GM12878 (cell line): ENCODE results near the gene ARF3. TPM values are rescaled to one million over a fixed set of nuclear protein-coding genes. Genes with fewer than 3 reads are reported as not detected.
A peak's percentile ranks its signal among the peaks of the same experiment; 100 is the strongest.

Source experiments
- ATAC-seq: fragments of 200-7000 bp; cut with Tn5 transposase; 3 replicates; pipeline ENCODE4 v1.9.1; 2020; ENCODE audit warnings: mild to moderate bottlenecking, moderate library complexity
- BruUV-seq: library from RNA; stranded (reverse); fragments of 400-500 nt; replicated peaks from 2 replicates; lab custom pipeline; 2021; lab: Mats Ljungman, UMichigan
- CTCF ChIA-PET: fragments of 300-600 bp; sonication (Branson Sonifier 250); formaldehyde crosslinking; extraction: SDS; loops from one replicate; lab custom pipeline; 2021; ENCODE audit warnings: inconsistent platforms; lab: Yijun Ruan, JAX
- POLR2A ChIA-PET: fragments of 350-600 bp; formaldehyde crosslinking; extraction: SDS; loops from one replicate; lab custom pipeline; 2021; ENCODE audit warnings: inconsistent platforms; lab: Charles Lee
- RAD21 ChIA-PET: fragments of 300-600 bp; sonication (Branson Sonifier 250); formaldehyde crosslinking; loops from one replicate; lab custom pipeline; 2023; ENCODE audit warnings: antibody characterized with exemption; ENCODE audit not compliant: unreplicated experiment; lab: Charles Lee
- SMC1A ChIA-PET: fragments of 300-600 bp; sonication (Branson Sonifier 250); formaldehyde crosslinking; loops from one replicate; lab custom pipeline; 2023; ENCODE audit not compliant: unreplicated experiment, uncharacterized antibody; lab: Charles Lee
- DNase-seq: peaks from one replicate; pipeline ENCODE4 v3.0.0-alpha.2; 2011; ENCODE audit warnings: low read depth, low spot score
- FAIRE-seq: peaks from 3 replicates; lab custom pipeline; 2011; peaks lifted over from hg19 to GRCh38; lab: Jason Lieb, UNC
- H2AFZ ChIP-seq: 2 replicates; pipeline ENCODE4 v1.6.0; 2011; ENCODE audit warnings: low read depth, low read length, control low read depth; ENCODE audit not compliant: control insufficient read depth
- H3K27ac ChIP-seq: 2 replicates; pipeline ENCODE4 v1.5.1; 2011; ENCODE audit warnings: control low read depth; ENCODE audit not compliant: control insufficient read depth, insufficient read depth
- H3K27me3 ChIP-seq, 2 experiments: replicated peaks in 1 of 2; 2 replicates each; pipeline versions ENCODE4 v1.6.0 to v1.6.1; 2011; ENCODE audit warnings: low read length in 1 of 2; ENCODE audit not compliant: control insufficient read depth in 2 of 2, insufficient read depth in 2 of 2
- H3K36me3 ChIP-seq, 2 experiments: 2 replicates each; pipeline ENCODE4 v1.5.1; 2011; ENCODE audit warnings: low read length in 1 of 2; ENCODE audit not compliant: control insufficient read depth in 2 of 2, insufficient read depth in 2 of 2
- H3K4me1 ChIP-seq: 2 replicates; pipeline ENCODE4 v1.6.1; 2011; ENCODE audit warnings: mild to moderate bottlenecking, low read length, moderate library complexity, mixed read lengths; ENCODE audit not compliant: control insufficient read depth, insufficient read depth
- H3K4me2 ChIP-seq: 2 replicates; pipeline ENCODE4 v1.6.0; 2011; ENCODE audit warnings: control low read depth; ENCODE audit not compliant: control insufficient read depth, insufficient read depth
- H3K4me3 ChIP-seq: fragments of 200-600 bp; sonication (generic); 2 replicates; pipeline ENCODE4 v1.5.1; 2016
- H3K79me2 ChIP-seq: 2 replicates; pipeline ENCODE4 v1.6.0; 2011; ENCODE audit warnings: low read length; ENCODE audit not compliant: control insufficient read depth, insufficient read depth
- H3K9ac ChIP-seq: 2 replicates; pipeline ENCODE4 v1.8.0; 2011; ENCODE audit warnings: low read length, control low read depth, mixed read lengths; ENCODE audit not compliant: control insufficient read depth, insufficient read depth
- H3K9me3 ChIP-seq: replicated peaks from 3 replicates; pipeline ENCODE4 v1.5.1; 2011; ENCODE audit warnings: mild to moderate bottlenecking, low read length; ENCODE audit not compliant: control insufficient read depth, insufficient read depth
- H4K20me1 ChIP-seq: 2 replicates; pipeline ENCODE4 v1.6.0; 2011; ENCODE audit not compliant: control insufficient read depth, insufficient read depth
- IKZF2 ChIP-seq, 2 experiments: fragments of 450-650 bp; IDR thresholded peaks; 2 replicates each; pipeline ENCODE4 v1.6.1; 2017; ENCODE audit warnings: mild to moderate bottlenecking in 2 of 2, moderate library complexity in 2 of 2
- MYC ChIP-seq: IDR thresholded peaks from 2 replicates; pipeline ENCODE4 v1.6.1; 2011; ENCODE audit warnings: mild to moderate bottlenecking, low read length, moderate library complexity, inconsistent platforms; ENCODE audit not compliant: insufficient read depth, insufficient replicate concordance, insufficient read length, severe bottlenecking
- POU2F2 ChIP-seq: IDR thresholded peaks from 3 replicates; pipeline ENCODE4 v1.6.1; 2011; ENCODE audit warnings: low read depth, mild to moderate bottlenecking, low read length, borderline replicate concordance
- RAD21 ChIP-seq: IDR thresholded peaks from 2 replicates; pipeline ENCODE4 v1.6.1; 2011; ENCODE audit warnings: mild to moderate bottlenecking, low read depth, low read length, moderate library complexity; ENCODE audit not compliant: insufficient read depth
- SPI1 ChIP-seq: IDR thresholded peaks from 2 replicates; pipeline ENCODE4 v1.6.1; 2011; ENCODE audit warnings: low read depth, mild to moderate bottlenecking, low read length, moderate library complexity, borderline replicate concordance; ENCODE audit not compliant: insufficient read depth
- WGBS: methylation state at CpG from one replicate; pipeline ENCODE4 v1.1.6; 2016; ENCODE audit warnings: low lambda C conversion rate; ENCODE audit not compliant: insufficient replicate concordance, insufficient coverage; ENCODE audit errors: missing lambda C conversion rate; 5-methylcytosine and 5-hydroxymethylcytosine counted together
- in situ Hi-C: fragments of 300-500 bp; cut with MboI; formaldehyde crosslinking; loops from 9 replicates; pipeline ENCODE4 v1.14.3; 2018; ENCODE audit warnings: mixed read lengths
- intact Hi-C: fragments of 100-400 bp; cut with micrococcal nuclease; formaldehyde crosslinking; loops from one replicate; pipeline ENCODE4 v1.14.2; 2022; ENCODE audit not compliant: unreplicated experiment
- polyA plus RNA-seq, 11 experiments: library from polyadenylated mRNA; depleted of rRNA in 4 of 11; unstranded in 6 of 11; stranded (reverse) in 5 of 11; fragments of >200 nt; fragmentation: Nextera tagmentation in 4 of 11; fragmentation: Illumina TruSeq in 1 of 11; extraction: Ambion mirVana in 4 of 11; extraction: Trizol in 1 of 11; gene quantifications; 1 replicate in 1 of 11; 2 replicates in 10 of 11; pipeline versions ENCODE4 v1.2.1 to v1.2.3, GENCODE V29; 2011 to 2016; ENCODE audit warnings: inconsistent platforms in 2 of 11, missing spikeins in 2 of 11, low read depth in 1 of 11
- total RNA-seq, 4 experiments: library from RNA; depleted of rRNA in 3 of 4; stranded (reverse); fragments of >200 nt in 3 of 4; fragmentation: Illumina TruSeq in 1 of 4; extraction: Trizol in 1 of 4; gene quantifications; 2 replicates each; pipeline versions ENCODE4 v1.2.1 to v1.2.3, GENCODE V29; 2013 to 2021
- TF ChIP-seq, protein P1 (sequence below), 3 experiments: IDR thresholded peaks in 2 of 3; conservative IDR thresholded peaks in 1 of 3; 2 replicates each; pipeline ENCODE4 v1.5.1; 2011; ENCODE audit warnings: low read depth in 3 of 3, low read length in 3 of 3, mild to moderate bottlenecking in 3 of 3, control low read depth in 2 of 3, moderate library complexity in 2 of 3, inconsistent platforms in 1 of 3, mixed read lengths in 1 of 3; ENCODE audit not compliant: control insufficient read depth in 2 of 3, insufficient read depth in 1 of 3; ENCODE audit errors: extremely low read depth in 1 of 3

Gene ARF3
- total and polyA plus RNA-seq, 10 of the 15 experiments (the other 5 are each of a cell fraction or from before 2014, with no cell fraction given): 8.7 to 263 (median 74.4) TPM

- no peak for DNase-seq
- POLR2A ChIA-PET: interaction anchor here (0.6 to 7.4 kb wide), 6 partner anchors 11 to 232 kb away, joined by 3 to 86 read pairs (median 3); partner anchors contain the start of genes ARF3 and FKBP11
- in situ Hi-C loops: no loop called here
- BruUV-seq: no TSS peak
- H3K4me3 ChIP-seq: no peak overlapping the region
- SMC1A ChIA-PET: interaction anchor here (0.7 to 3.8 kb wide), 6 partner anchors 9 to 139 kb away, joined by 3 to 17 read pairs (median 4); partner anchors contain the start of gene ARF3
- no peak overlapping the region for H2AFZ ChIP-seq
- WGBS: 33% methylated on average over 20 of the region's 20 CpGs
- H3K79me2 ChIP-seq: no peaks in the 10 kb centered on the region
- intact Hi-C loops: no loop called here
- peaks cover 36% of the 10 kb centered on the region for H3K4me1 ChIP-seq
- no peaks in the 10 kb centered on the region for H3K36me3 ChIP-seq
- RAD21 ChIA-PET: interaction anchor here (1.0 to 1.8 kb wide), 6 partner anchors 9 to 113 kb away, joined by 3 to 7 read pairs (median 4); partner anchors contain the start of genes ARF3 and WNT1
- peak; percentile 31 for FAIRE-seq
- ATAC-seq: 0 out of 3 replicates have a peak, but pooled peaks have one; percentile 14
- H3K4me2 ChIP-seq: no peak overlapping the region
- no peak overlapping the region for H3K27ac ChIP-seq
- no peaks in the 10 kb centered on the region for H3K9me3 ChIP-seq
- peaks cover 3 to 8% of the 10 kb centered on the region in 2 experiments; a peak in 3 of 4 replicates for H3K27me3 ChIP-seq
- no peaks in the 10 kb centered on the region for H4K20me1 ChIP-seq
- CTCF ChIA-PET: interaction anchor here (0.9 to 5.9 kb wide), 14 partner anchors 9 to 113 kb away, joined by 3 to 65 read pairs (median 5); partner anchors contain the start of genes ARF3, FKBP11, RND1 and WNT1
- H3K9ac ChIP-seq: no peak overlapping the region
- TF ChIP-seq POU2F2 (no peak), SPI1 (peak; percentile 76)
Measured at GRCh38 chr12:48966177-48966895, 9.0 kb upstream of the ARF3 start.

GRCh38 chr12:48965298-48965838 lies 8.1 kb upstream of the ARF3 start:
- no peak overlapping the region for H3K4me2 ChIP-seq
- H2AFZ ChIP-seq: no peak overlapping the region
- no peak overlapping the region for H3K27ac ChIP-seq
- no peaks in the 10 kb centered on the region for H4K20me1 ChIP-seq
- no peaks in the 10 kb centered on the region for H3K79me2 ChIP-seq
- CTCF ChIA-PET: interaction anchor here (1.7 to 5.9 kb wide), 5 partner anchors 8 to 40 kb away, joined by 5 to 65 read pairs (median 26); partner anchors contain the start of genes ARF3, FKBP11 and WNT1
- no peaks in the 10 kb centered on the region for H3K36me3 ChIP-seq
- DNase-seq (no peak), ATAC-seq (peak; percentile 29; the same call in 2 of the 3 replicates), FAIRE-seq (no peak)
- SMC1A ChIA-PET: interaction anchor here (1.7 to 3.8 kb wide), 2 partner anchors 8 to 23 kb away, joined by 7 to 17 read pairs; partner anchors contain the start of gene ARF3
- RAD21 ChIA-PET: interaction anchor here (1.0 to 1.8 kb wide), 2 partner anchors 13 to 23 kb away, joined by 3 read pairs; no protein-coding TSS in a partner anchor
- peak; percentile 43 for TF ChIP-seq RAD21
- TF ChIP-seq IKZF2 (IDR thresholded peaks at IDR 0.05): 0 out of 4 replicates have a peak, but pooled peaks of 1 of the 2 experiments have one; percentile 16
- TF ChIP-seq, protein P1, sequence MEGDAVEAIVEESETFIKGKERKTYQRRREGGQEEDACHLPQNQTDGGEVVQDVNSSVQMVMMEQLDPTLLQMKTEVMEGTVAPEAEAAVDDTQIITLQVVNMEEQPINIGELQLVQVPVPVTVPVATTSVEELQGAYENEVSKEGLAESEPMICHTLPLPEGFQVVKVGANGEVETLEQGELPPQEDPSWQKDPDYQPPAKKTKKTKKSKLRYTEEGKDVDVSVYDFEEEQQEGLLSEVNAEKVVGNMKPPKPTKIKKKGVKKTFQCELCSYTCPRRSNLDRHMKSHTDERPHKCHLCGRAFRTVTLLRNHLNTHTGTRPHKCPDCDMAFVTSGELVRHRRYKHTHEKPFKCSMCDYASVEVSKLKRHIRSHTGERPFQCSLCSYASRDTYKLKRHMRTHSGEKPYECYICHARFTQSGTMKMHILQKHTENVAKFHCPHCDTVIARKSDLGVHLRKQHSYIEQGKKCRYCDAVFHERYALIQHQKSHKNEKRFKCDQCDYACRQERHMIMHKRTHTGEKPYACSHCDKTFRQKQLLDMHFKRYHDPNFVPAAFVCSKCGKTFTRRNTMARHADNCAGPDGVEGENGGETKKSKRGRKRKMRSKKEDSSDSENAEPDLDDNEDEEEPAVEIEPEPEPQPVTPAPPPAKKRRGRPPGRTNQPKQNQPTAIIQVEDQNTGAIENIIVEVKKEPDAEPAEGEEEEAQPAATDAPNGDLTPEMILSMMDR (IDR thresholded peaks at IDR 0.05 in 2 of 3, conservative IDR thresholded peaks at IDR 0.05 in 1 of 3; ENCODE audit: control insufficient read depth in 2 of 3, extremely low read depth in 1 of 3, insufficient read depth in 1 of 3, low read depth in 3 of 3, low read length in 3 of 3): peak in 1 of 3 experiments; percentile 26; a peak in 2 of 6 replicates
- no peak for TF ChIP-seq MYC
- intact Hi-C loops (no loop called here), in situ Hi-C loops (no loop called here)
- H3K9me3 ChIP-seq: no peaks in the 10 kb centered on the region
- H3K4me3 ChIP-seq: no peak overlapping the region
- BruUV-seq: no TSS peak
- H3K4me1 ChIP-seq: peaks cover 26% of the 10 kb centered on the region
- POLR2A ChIA-PET: interaction anchor here (7.4 kb wide), 1 partner anchor 10 kb away, joined by 86 read pairs; the partner anchor contains the start of gene ARF3
- H3K9ac ChIP-seq: no peak overlapping the region
- H3K27me3 ChIP-seq: peaks cover 0 to under 1% of the 10 kb centered on the region in 2 experiments; a peak in 2 of 4 replicates
